Panc1 (cell line): ENCODE results near the gene KRTAP9-3.
"Not testable (repeated sequence)": the region's sequence is repeated elsewhere in the genome, so short reads cannot be mapped to it uniquely, and the experiment has no call there.

ENCODE experiments used
- POLR2AphosphoS5 ChIP-seq: IDR thresholded peaks from 2 replicates; pipeline ENCODE4 v1.6.1; 2012; ENCODE audit warnings: mild to moderate bottlenecking, low read depth, low read length, moderate library complexity
- TF ChIP-seq, protein P1 (sequence below): fragments of 450-650 bp; IDR thresholded peaks from 2 replicates; pipeline ENCODE4 v1.5.1; 2017; ENCODE audit warnings: mild to moderate bottlenecking

DNA sequence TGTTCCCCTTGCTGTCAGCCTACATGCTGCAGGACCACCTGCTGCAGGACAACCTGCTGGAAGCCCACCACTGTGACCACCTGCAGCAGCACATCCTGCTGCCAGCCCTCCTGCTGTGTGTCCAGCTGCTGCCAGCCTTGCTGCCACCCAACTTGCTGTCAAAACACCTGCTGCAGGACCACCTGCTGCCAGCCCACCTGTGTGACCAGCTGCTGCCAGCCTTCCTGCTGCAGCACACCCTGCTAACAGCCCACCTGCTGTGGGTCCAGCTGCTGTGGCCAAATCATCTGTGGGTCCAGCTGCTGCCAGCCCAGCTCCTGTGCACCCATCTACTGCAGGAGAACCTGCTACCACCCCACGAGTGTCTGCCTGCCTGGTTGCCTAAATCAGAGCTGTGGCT is 39.1 kb downstream of the KRTAP9-3 start:
- TF ChIP-seq, protein P1, sequence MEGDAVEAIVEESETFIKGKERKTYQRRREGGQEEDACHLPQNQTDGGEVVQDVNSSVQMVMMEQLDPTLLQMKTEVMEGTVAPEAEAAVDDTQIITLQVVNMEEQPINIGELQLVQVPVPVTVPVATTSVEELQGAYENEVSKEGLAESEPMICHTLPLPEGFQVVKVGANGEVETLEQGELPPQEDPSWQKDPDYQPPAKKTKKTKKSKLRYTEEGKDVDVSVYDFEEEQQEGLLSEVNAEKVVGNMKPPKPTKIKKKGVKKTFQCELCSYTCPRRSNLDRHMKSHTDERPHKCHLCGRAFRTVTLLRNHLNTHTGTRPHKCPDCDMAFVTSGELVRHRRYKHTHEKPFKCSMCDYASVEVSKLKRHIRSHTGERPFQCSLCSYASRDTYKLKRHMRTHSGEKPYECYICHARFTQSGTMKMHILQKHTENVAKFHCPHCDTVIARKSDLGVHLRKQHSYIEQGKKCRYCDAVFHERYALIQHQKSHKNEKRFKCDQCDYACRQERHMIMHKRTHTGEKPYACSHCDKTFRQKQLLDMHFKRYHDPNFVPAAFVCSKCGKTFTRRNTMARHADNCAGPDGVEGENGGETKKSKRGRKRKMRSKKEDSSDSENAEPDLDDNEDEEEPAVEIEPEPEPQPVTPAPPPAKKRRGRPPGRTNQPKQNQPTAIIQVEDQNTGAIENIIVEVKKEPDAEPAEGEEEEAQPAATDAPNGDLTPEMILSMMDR: not testable (repeated sequence)
- not testable (repeated sequence) for TF ChIP-seq POLR2AphosphoS5
